Measurements from ENCODE around the gene CFDP1. TPM values are rescaled to one million over a fixed set of nuclear protein-coding genes. Genes with fewer than 3 reads are reported as not detected.
A peak's percentile ranks its signal among the peaks of the same experiment; 100 is the strongest.

Gene CFDP1
- total RNA-seq, 1 experiment from 2014 or later = 50.3 TPM

DNA sequence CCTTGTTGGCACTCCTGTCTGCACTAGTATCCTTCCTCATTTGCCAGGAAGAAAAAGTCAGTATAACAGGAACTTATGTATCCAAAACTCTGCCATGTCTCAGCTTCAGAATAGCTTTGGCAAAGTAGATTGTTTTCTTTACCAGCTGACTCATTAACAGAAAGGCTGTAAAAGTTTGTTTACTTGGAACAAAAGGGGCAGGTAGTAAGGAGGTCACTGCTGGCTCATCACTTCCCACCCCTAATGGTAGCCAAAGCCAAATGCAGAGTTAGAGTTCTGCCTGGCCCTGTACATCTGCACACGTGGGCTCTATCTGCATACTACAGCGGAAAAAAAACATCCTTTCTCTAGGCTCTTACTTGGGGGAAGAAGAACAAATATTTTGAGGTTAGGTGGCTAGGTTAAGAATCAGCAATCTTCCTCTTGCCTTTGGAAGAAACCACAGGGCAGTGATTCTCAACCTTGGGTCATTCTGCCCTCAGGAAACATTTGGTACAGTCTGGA, 90.9 kb downstream of the CFDP1 start:
- Histone ChIP-seq H3K27me3 (no peaks in the 10 kb centered on the region), H3K9me3 (replicated peaks) (no peaks in the 10 kb centered on the region), H3K27ac (no peak overlapping the region), H3K4me3 (no peak overlapping the region), H3K4me1 (no peaks in the 10 kb centered on the region), H3K36me3 (no peaks in the 10 kb centered on the region)
- DNase-seq = no peak

GRCh38 chr16:75341564-75342307, 91.6 kb downstream of the CFDP1 start:
- no peaks in the 10 kb centered on the region for H3K4me1 ChIP-seq
- H3K36me3 ChIP-seq = no peaks in the 10 kb centered on the region
- no peak overlapping the region for H3K4me3 ChIP-seq
- no peaks in the 10 kb centered on the region for H3K27me3 ChIP-seq
- DNase-seq = no peak
- no peak overlapping the region for H3K27ac ChIP-seq
- H3K9me3 ChIP-seq (replicated peaks) = no peaks in the 10 kb centered on the region

- Histone ChIP-seq H3K36me3 (no peaks in the 10 kb centered on the region), H3K9me3 (replicated peaks) (no peaks in the 10 kb centered on the region), H3K4me1 (no peaks in the 10 kb centered on the region), H3K4me3 (no peak overlapping the region), H3K27me3 (no peaks in the 10 kb centered on the region), H3K27ac (no peak overlapping the region)
- no peak for DNase-seq
Measured at GRCh38 chr16:75340741-75341491, 92.4 kb downstream of the CFDP1 start.

GRCh38 chr16:75337430-75337829, 95.9 kb downstream of the CFDP1 start:
- H3K4me3 ChIP-seq = no peak overlapping the region
- H3K4me1 ChIP-seq = no peaks in the 10 kb centered on the region
- no peaks in the 10 kb centered on the region for H3K9me3 ChIP-seq (replicated peaks)
- no peak for DNase-seq
- no peak overlapping the region for H3K27ac ChIP-seq
- no peaks in the 10 kb centered on the region for H3K36me3 ChIP-seq
- H3K27me3 ChIP-seq = no peaks in the 10 kb centered on the region

- no peak overlapping the region for H3K27ac ChIP-seq
Measured at GRCh38 chr16:75336521-75336920, 96.8 kb downstream of the CFDP1 start.

GRCh38 chr16:75333721-75334163, 99.6 kb downstream of the CFDP1 start:
- Histone ChIP-seq H3K36me3 (no peaks in the 10 kb centered on the region), H3K4me1 (no peaks in the 10 kb centered on the region), H3K4me3 (no peak overlapping the region), H3K27me3 (no peaks in the 10 kb centered on the region), H3K9me3 (replicated peaks) (no peaks in the 10 kb centered on the region), H3K27ac (no peak overlapping the region)
- DNase-seq = no peak

More at GRCh38 chr16:75336521-75336920, 96.8 kb downstream of the CFDP1 start:
- Histone ChIP-seq H3K4me3 (no peak overlapping the region), H3K4me1 (no peaks in the 10 kb centered on the region), H3K9me3 (replicated peaks) (no peaks in the 10 kb centered on the region), H3K36me3 (no peaks in the 10 kb centered on the region), H3K27me3 (no peaks in the 10 kb centered on the region)
- no peak for DNase-seq

DNA sequence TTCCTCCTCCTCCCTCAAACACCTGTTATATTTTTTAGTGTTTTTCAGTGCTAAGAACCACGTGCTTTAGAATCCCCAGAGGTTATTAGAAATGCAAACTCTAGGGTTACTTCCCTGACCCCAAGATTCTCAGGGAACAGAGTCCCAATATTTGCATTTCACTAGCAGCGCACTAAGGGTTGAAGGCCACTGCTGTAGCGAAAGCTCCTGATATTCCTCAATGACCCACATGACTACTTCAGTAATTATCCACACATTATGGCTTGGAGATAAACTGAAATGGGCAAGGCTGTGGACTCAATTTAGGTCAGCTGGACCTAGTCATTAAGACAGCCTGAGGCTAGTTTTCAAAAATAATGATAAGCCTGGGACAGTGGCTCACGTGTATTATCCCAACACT, 103.4 kb downstream of the CFDP1 start:
- no peaks in the 10 kb centered on the region for H3K36me3 ChIP-seq
- H3K4me3 ChIP-seq = no peak overlapping the region
- H3K9me3 ChIP-seq (replicated peaks) = no peaks in the 10 kb centered on the region
- no peaks in the 10 kb centered on the region for H3K4me1 ChIP-seq
- H3K27me3 ChIP-seq = no peaks in the 10 kb centered on the region
- H3K27ac ChIP-seq = no peak overlapping the region
- no peak for DNase-seq

DNA sequence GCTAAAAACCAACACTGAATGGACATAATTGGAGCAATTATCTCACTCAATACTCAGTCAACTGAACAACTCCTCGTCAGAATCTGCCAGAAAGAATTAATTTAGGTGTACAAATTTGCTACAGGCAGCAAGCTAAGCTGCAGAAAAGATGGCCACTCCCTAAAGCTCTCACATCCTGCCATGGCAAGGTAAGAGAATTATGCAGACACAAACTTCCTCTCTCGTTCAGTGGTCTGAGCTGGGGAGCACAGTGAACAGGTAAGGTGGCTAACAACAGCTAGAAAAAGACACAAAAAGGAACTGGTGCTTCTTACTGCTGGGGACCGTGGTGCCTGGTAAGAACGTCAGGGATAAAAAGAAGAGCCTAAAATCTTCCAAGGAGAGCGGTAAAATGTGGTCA, 107.0 kb downstream of the CFDP1 start:
- DNase-seq = no peak
- Histone ChIP-seq H3K4me1 (no peaks in the 10 kb centered on the region), H3K36me3 (no peaks in the 10 kb centered on the region), H3K9me3 (replicated peaks) (no peaks in the 10 kb centered on the region), H3K4me3 (no peak overlapping the region), H3K27me3 (no peaks in the 10 kb centered on the region), H3K27ac (no peak overlapping the region)

DNA sequence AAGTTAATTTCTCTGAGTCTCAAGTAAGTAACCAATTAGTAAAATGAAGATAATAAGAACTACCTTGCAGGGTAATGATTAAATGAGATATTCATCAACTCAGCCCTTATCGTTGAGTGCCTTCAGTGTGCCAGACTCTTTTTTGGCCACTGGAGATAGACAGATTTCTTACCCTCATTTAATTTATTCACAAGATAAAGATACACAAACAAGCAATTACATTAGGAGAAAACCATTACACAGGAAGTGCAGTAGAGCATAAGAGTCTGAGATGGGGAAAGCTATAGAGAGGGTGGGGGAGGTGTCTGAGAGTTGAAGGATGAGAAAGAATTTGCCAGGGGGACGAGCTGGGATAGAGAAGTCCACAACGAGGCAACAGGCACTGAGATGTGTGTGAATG, 109.4 kb downstream of the CFDP1 start:
- H3K27ac ChIP-seq = no peak overlapping the region
- peaks cover 12% of the 10 kb centered on the region for H3K4me1 ChIP-seq
- no peak for DNase-seq
- no peaks in the 10 kb centered on the region for H3K27me3 ChIP-seq
- no peaks in the 10 kb centered on the region for H3K9me3 ChIP-seq (replicated peaks)
- no peak overlapping the region for H3K4me3 ChIP-seq
- no peaks in the 10 kb centered on the region for H3K36me3 ChIP-seq

DNA sequence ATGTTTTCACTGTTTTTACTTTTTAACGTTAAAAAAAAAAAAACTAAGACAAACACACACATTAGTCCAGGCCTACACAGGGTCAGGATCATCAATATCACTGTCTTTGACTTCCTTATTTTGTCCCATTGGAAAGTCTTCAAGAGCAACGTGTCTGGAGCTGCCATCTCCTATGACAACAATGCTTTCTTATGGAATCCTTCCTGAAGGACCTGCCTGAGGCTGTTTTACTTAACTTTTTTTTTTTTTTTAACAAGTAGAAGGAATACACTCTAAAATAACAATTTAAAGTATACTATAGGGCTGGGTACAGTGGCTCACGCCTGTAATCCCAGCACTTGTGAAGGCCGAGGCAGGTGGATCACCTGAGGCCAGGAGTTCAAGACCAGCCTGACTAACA, 110.1 kb downstream of the CFDP1 start:
- no peak overlapping the region for H3K27ac ChIP-seq
- no peak overlapping the region for H3K4me3 ChIP-seq
- DNase-seq = no peak

GRCh38 chr16:75322740-75323139, 110.6 kb downstream of the CFDP1 start:
- no peaks in the 10 kb centered on the region for H3K9me3 ChIP-seq (replicated peaks)
- H3K27ac ChIP-seq = no peak overlapping the region
- no peaks in the 10 kb centered on the region for H3K27me3 ChIP-seq
- peaks cover 12% of the 10 kb centered on the region for H3K4me1 ChIP-seq
- DNase-seq = no peak
- no peaks in the 10 kb centered on the region for H3K36me3 ChIP-seq
- no peak overlapping the region for H3K4me3 ChIP-seq

More for the DNA sequence above, 110.1 kb downstream of the CFDP1 start:
- H3K36me3 ChIP-seq = no peaks in the 10 kb centered on the region
- no peaks in the 10 kb centered on the region for H3K9me3 ChIP-seq (replicated peaks)
- H3K4me1 ChIP-seq = peaks cover 12% of the 10 kb centered on the region
- no peaks in the 10 kb centered on the region for H3K27me3 ChIP-seq

- no peaks in the 10 kb centered on the region for H3K27me3 ChIP-seq
- peak overlapping the region; percentile 51 for H3K27ac ChIP-seq
- H3K4me3 ChIP-seq = no peak overlapping the region; the same call in 1 of the 2 replicates
- DNase-seq = peak; percentile 17 to 27
- no peaks in the 10 kb centered on the region for H3K9me3 ChIP-seq (replicated peaks)
- peaks cover 12% of the 10 kb centered on the region for H3K4me1 ChIP-seq
- H3K36me3 ChIP-seq = no peaks in the 10 kb centered on the region
Measured at GRCh38 chr16:75320435-75320834, 112.9 kb downstream of the CFDP1 start.

DNA sequence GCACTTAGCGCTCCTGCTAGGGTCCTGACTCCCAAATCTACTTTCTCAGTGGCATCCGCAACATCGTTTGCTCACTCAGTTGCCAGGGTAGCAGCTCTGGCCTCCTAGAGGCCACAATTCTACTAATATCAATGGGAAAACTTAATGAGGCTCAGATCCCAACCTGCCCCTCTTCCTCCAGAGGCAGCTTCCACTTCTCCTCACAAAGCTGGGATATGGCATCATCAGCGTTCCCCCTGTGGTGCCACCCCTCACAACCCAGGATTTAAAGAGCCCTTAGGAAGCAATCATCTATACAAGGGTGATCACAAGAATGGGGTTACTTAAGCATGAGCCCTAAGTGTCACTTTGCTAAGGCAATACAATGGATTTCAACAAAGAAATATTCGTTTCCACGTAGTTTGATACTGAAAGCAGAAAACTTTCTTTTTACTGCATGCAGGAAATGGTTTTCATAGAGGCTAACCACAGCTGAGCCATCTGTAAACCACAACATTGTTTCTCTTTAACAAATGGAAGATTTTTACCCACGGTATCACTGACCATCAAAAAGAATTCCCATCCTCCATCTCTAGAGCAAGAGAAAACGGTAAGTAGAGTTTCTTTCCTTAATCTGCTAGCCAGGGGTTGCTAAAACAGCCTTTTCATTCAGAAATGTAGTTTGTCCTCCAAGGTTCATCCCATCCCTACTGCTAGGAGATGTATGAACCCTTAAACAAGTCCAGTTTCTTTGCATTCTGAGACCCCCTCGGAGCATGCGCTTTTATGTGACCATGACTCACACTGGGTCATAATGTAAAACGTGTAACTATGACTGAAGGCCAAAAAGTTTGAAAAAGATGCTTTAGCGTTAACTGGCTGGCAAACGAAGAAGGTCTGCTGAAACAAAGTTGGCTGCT, 113.5 kb downstream of the CFDP1 start:
- Histone ChIP-seq H3K27ac (peak overlapping the region; percentile 51), H3K4me3 (peak overlapping the region; percentile 21; the same call in 1 of the 2 replicates), H3K9me3 (replicated peaks) (no peaks in the 10 kb centered on the region), H3K4me1 (peaks cover 12% of the 10 kb centered on the region), H3K27me3 (no peaks in the 10 kb centered on the region), H3K36me3 (no peaks in the 10 kb centered on the region)
- DNase-seq = peak in 1 of 2 experiments; percentile 32

DNA sequence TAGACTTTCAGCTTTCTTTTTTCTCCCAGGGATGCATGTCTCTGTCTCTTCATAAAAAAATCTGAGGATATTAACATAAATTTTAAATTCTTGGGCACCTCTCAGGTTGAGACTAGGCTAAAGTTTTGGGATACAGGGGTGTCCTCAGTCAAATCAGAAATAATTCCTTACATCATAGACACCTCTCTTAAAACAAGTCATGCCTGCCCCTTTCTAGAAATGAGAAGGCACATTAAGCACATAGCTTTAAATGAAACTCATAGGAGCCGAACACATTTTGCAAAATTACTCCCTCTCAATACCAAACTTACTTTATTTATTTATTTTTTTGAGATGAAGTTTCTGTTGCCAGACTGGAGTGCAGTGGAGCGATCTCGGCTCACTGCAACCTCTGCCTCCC, 114.6 kb downstream of the CFDP1 start:
- Histone ChIP-seq H3K27me3 (no peaks in the 10 kb centered on the region), H3K4me1 (peaks cover 12% of the 10 kb centered on the region), H3K36me3 (no peaks in the 10 kb centered on the region), H3K4me3 (no peak overlapping the region), H3K27ac (no peak overlapping the region), H3K9me3 (replicated peaks) (no peaks in the 10 kb centered on the region)
- no peak for DNase-seq
